GM18870 (cell line): Measurements from ENCODE around the gene SPG21.

Source experiments
- ATAC-seq: cut with Tn5 transposase; IDR thresholded peaks from one replicate; pipeline ENCODE4 v1.9.1; 2021; ENCODE audit warnings: moderate library complexity; ENCODE audit not compliant: unreplicated experiment

Gene SPG21

DNA sequence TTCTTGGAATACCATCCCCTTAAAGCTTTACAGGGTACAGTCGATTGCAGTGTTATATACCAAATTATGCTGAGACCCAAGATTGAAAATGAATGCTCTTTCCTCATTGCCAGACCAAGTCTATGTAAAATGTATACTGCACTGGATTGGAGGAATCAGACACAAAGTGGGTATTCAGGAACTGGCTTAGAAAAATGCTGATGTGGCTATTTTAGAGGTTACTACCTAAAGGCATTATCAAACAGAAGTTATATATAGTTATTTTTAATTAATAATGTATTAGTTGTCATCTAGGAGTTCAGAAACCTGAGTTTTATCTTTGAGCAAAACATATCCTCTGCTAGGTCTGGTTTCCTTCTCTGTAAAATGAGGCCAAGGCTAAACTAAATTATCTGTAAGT, 3.6 kb upstream of the SPG21 start:
- ATAC-seq, result no peak

DNA sequence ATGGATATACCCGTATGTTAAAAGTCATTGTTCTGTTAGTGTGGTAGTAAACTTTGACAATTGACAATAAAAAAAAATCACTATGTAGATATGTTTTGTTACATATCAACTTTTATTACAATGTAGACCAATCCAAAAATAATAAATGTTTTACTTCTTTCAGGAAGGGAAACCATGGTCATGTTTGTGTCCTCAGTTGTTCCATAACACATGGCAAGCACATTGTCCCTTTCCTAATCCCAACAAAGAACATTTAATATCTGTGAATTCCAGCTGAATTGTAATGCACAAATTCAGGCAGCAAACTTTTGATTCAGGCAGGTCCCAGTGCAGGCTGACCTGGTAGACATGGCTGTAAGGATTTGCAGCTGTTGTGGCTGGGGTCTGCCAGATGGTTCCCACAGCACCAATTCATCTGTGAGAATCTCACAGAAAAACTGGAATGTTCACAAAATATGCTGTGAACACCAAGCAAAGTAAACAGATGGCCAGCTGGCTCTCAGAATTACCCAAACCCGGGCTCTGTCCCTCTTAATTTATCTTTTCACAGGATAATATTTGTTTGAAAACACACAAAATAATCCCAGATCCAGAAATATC, 1.9 kb upstream of the SPG21 start:
- no peak for ATAC-seq

DNA sequence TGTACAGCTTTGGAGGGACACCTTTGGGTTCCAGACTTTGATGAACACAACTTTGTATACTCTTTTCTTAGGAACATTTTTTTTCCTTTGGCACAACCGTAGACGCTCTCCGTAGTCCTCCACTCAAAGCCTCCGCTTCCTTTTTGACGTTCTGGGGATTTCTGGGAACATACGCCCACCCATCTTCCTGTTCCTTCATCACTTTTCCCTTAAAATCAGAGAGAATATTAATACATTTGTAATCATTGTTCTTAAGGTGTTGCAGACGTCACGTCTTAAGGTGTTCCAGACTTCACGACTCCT, 405 bp upstream of the SPG21 start:
- ATAC-seq, result no peak

DNA sequence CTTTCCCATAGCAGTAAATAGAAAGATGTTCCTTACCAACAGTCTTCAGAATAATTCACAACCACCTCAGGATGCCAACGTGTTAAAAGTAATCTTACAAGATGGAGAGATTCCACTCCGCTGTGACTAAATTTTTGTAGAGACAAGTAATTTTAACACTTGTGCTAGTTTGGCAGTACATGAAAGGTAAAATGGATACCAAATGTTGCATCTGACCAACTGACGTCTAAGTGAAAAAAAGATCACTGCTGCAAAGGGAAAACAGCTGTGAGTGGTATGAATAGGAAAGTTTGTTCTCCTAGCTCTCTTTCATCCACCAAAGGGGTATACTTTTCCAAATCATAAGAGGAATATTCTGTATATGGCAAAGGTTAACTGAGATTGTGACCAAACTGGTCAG, 2.6 kb downstream of the SPG21 start:
- no peak for ATAC-seq

DNA sequence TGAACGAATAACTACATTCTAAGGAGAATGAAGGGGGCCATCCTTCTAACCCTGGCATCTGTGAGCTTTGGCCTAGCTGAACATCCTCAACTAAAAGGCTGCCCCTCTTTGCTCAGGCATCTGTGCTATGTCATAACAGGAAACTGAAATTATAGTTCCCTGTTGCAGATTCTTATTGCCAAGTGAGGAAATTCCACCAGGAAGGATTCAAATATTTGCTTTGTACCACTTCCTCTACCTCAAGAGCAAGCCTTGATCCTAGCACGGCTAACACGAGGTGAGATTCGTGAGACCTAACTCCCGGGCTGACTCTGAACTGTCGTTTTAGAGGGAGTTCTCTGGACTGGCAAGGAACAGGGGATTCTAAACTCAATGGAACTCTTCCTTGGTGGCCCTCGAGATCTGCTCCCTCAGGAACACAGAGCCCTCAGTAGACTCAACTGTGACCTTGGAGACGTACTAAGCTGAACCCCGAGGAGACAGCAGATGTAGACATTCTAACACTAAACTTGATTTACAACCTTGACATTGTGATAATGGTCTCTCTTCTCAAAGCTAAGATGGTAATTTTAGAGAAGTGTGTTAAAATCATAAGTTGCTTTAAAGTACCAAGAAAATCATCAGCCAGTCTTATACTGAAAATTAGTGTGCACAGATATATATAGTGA, 4.2 kb downstream of the SPG21 start:
- no peak for ATAC-seq

DNA sequence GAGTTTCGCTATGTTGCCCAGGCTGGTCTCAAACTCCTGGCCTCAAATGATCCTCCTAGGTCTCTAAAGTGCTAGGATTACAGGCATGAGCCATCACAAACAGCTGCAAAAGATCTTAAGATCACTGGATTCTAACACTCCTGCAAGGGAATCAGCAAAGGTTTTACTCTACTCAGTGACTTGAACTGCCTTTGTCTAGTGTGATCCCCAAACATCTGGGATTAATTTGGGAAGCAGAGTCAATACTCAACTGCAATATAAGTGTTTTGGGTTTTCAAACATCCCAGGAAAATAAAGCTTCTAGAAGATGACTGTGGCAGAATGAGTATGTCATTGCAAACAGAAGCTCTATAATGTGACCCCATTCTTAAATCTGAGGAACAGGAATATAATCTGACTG, 7.2 kb downstream of the SPG21 start:
- no peak for ATAC-seq

DNA sequence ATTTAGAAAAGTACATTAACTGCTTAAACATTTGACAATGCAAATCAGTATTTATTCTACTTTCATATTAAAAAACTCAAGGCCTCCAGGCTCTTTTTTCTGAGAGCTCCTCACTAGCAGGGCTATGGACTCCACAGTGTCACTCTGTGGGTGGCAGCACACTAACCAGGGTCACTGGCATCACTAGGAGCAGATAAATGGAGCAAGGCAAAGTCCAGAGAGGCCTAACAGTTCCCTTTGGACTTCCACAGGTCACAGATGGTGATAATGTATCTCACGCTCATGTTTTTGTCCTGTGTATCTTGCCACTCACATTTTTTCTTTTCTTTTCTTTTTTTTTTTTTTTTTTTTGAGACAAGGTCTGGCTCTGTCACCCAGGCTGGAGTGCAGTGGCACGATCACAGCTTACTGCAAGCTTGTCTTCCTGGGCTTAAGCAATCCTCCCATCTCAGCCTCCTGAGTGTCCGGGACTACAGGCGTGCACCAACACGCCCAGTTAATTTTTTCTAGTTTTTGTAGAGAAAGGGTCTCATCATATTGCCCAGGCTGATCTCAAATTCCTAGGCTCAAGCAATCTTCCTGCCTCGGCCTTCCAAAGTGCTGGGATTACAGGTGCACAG, 7.8 kb downstream of the SPG21 start:
- no peak for ATAC-seq

DNA sequence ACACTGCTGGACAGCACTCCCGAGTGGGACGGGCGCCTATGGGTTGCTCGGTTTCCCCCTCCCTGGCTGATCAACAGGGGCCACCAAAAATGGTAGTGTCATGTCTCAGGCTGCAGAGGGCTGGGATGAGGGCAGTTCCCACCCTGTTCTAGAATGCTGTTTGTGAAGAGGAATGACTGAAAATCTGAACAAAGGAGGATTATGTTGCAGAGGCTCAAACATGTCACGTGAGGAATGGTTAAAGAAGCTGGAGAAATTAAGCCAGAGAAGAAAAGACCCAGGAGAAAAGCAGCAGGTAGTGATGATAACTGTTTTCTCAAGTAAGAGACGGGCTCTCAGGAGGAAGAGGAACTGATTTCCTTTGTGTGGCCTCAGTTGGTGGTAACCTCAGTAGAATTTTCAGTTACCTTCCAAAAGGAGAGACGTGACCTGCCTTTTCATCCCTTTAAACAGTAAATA, 10.4 kb downstream of the SPG21 start:
- ATAC-seq, result no peak

DNA sequence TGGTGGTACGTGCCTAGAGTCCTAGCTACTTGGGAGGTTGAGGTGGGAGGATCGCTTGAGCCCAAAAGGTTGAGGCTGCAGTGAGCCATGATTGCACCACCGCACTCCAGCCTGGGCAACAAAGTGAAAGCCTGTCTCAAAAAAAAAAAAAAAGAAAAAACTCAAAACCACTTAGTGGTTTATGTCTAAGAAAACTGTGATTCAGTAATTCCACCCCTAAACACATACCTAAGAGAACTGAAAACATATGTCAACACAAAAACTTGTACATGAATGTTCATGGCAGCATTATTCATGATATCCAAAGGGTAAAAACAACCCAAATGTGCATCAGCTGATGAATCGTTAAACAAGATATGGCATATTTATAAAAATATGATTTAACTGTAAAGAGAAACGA, 14.3 kb downstream of the SPG21 start:
- ATAC-seq, result no peak

DNA sequence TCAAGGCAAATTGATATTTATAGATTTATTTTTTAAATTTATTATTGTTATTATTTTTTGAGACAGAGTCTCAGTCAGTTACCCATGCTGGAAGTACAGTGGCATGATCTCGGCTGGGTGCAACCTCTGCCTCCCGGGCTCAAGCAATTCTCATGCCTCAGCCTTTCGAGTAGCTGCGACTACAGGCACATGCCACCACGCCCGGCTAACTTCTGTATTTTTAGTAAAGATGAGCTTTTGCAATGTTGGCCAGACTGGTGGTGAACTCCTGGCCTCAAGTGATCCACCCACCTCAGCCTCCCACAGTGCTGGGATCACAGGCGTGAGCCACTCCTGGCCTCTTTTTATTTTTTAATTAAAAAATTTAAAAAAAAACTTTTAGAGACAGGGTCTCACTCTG, 19.0 kb downstream of the SPG21 start:
- no peak for ATAC-seq

DNA sequence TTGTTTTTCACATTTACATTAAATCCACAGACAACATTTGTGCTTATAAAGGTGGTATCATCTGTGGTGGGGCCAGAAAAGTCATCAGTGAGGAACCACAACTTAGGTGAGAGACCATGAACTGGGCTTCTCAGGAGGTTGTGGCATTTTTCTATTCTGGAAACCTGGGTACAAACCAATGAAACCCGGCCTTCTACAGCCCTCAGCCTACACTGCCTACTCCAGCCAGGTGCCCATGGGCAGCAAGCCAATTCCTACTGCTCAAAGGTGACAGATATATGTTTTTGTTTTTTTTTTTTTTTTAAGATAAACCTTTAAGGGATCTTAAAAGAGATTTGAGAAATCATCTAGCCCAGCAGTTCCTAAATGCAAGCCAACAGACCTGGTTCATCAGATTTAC, 20.3 kb downstream of the SPG21 start:
- no peak for ATAC-seq

DNA sequence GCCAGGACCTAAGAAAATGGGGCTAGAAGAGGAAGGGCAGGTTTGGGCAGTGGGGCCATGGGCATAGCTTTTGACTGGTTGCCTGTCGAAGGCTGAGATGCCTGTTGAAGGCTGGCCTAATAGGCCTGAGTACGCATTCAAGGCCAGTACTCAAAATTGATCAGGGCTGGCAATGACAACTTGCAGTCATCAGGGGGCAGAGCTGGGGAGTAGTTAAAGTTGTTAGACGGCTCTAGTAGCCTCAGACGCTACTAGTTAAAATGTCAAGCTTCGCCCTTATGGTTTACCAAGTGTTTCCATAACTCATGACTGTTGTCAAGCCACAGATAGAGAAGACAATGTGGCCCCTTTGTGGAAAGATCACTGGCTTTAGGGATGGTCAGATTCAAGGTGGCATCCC, 28.7 kb downstream of the SPG21 start:
- ATAC-seq, result no peak

DNA sequence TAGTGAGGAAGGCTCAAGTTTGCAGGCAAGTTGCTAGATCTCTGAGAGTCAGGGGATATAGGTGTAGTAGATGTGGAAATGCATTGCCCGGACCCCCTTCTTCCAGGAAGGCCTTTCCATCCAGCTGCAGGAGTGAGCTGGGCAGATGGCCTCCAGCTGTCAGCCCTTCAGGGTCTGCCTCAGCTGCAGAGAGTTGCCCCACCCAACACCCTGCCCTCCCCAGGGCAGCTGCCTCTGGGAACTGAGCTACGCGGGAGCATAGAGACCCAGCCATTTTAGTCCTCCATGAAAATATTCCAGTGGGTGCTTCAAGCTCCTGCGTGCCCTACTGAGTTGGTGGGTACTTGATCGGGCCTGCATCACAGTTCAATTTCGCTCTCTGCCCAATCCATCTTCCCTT, 29.6 kb downstream of the SPG21 start:
- no peak for ATAC-seq

DNA sequence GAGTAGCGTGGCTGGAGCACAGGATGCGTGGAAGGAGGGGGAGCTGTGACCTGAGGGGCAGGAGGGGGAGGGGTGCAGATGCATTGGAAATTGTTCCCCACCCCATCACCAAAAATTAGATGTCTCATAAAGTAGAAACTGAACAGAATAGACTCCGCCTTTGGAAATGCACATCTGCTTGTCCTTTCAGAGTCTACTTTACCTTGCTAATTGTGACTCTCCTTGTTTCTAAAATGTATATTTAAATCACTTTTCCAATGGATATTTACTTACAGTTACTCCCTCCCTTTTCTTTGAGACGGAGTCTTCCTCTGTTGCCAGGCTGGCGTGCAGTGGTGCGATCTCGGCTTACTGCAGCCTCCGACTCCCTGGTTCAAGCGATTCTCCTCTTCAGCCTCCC, 30.6 kb downstream of the SPG21 start:
- ATAC-seq, result no peak

DNA sequence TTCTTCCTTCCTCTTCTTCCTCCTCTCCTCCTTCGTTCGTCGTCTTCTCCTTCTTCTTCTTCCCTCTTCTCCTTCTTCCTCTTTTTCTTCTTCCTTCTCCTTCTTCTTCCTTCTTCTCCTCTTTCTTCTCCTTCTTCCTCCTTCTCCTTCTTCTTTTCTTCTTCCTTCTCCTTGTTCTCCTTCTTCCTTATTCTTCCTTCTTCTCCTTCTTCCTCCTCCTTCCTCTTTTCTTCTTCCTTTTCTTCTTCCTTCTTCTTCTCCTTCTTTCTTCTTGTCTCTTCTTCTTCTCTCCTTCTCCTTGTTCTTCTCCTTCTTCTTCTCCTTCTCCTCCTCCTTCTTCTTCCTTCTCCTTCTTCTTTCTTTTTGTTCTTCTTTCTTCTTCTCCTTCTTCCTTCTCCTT, 35.3 kb downstream of the SPG21 start:
- no peak for ATAC-seq

DNA sequence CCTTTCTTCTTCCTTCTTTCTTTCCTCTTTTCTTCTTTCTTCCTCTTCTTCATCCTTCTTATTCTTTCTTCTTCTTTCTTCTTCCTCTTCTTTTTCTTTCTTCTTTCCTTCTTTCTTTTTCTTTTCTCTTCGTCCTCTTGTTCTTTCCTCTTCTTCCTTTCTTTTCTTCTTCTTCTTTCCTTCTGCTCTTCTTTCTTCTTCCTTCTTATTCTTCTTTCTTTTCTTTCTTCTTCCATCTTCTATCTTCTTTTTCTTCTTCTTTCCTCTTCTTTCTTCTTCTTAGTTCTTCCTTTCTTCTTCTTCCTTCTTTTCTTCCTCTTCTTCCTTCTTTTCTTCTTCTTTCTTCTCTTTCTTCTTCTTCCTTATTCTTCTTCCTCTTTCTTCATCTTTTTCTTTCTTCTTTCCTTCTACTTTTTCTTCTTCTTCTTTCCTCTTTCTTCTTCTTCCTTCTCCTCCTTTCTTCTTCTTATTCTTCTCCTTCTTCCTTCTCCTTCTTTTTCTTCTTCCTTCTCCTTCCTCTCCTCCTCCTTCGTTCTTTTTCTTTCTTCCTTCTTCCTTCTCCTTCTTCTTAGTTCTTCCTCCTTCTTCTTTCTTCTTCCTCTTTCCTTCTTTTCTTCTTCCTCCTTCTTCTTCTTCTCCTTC, 37.8 kb downstream of the SPG21 start:
- ATAC-seq, result no peak

DNA sequence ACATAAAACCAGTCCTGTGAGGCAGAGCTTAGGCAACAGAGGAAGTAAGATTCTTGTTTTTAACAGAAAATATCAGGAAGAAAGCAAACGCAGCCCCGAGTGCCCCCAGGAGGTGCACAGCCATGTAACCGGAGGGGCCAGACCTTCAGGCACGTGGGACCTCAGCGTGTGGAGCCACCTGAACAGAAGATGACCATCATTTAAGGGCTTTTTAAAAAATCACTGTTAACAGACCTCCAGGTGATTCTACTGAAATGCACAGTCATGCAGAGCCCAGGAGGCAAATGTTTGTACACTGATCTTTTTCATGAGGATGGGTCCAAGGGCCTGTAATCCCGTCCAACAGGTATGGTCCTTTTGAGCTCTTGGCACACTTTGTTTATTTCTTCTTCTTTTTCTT, 38.8 kb downstream of the SPG21 start:
- no peak for ATAC-seq

DNA sequence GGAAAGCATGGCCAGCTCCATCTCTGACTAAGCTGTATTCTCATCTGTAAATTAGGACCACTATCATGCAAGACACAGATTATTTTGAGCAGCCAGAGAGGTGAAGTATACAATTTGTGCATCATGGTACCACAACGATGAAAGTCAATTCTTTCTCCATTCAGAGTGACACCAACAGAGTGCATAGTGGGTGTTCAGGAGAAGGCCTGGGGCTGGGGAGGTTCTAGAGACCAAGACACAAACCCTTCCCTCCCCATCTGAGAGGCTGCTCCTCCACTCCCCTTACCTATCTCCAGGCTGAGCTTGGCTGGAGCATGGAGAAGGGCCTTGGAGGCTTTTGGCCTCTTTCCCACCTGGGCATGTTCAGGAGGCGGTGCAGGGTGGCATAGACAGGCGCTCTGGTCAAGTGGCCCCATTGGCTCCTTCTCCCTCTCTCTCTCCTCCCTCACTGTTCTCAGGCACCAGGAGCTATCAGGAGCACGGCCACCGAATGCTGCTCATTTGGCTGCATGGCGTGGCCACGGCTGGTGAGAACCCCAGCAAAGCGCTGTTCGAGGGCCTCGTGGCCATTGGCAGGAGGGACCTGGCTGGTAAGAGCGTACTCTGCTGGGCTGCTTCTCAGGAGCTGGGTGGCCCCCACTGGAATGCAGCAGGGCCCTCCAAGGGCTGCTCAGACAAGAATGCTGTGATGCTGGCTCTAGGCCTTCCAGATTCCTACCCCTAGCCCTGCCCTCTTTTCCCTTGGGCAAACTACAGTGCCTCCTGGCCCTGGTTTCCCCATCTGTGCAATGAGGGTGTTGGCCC, 40.1 kb downstream of the SPG21 start:
- no peak for ATAC-seq

DNA sequence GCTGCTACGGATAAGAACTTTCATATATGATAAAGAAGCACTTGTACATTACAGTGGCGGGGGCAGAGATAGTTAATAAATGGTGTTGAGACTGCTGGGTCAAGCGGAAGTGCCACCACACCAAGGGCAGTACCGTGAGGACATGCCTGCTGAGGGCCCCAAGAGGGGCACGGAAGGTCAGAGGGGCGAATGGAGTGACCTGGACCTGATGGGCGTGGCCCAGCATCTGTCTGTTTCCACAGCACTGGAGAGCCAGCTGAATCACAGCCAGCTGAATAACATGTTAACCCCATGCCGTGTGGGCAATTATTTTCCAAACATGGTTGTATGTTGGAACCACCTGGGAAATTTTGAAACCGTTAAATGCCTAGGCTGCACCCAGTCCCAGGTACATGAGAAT, 40.8 kb downstream of the SPG21 start:
- no peak for ATAC-seq

DNA sequence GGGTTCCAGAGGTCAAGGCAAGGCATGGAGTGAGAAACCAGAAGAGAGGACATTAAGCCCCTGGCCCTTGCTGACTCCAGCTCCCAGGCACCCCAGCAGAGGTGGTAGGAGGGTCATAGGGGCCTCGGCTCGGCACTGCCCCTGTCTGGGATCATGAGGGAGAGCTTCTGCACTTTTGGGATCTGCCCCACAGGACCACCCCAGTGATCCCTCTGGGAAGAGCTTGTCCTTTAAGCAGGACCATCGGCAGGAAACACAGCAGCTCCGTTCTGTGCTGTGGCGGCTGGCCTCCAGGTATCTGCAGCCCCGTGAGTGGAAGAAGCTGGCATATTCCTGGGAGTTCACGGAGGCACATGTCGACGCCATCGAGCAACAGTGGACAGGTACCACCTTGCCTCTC, 42.5 kb downstream of the SPG21 start:
- no peak for ATAC-seq

DNA sequence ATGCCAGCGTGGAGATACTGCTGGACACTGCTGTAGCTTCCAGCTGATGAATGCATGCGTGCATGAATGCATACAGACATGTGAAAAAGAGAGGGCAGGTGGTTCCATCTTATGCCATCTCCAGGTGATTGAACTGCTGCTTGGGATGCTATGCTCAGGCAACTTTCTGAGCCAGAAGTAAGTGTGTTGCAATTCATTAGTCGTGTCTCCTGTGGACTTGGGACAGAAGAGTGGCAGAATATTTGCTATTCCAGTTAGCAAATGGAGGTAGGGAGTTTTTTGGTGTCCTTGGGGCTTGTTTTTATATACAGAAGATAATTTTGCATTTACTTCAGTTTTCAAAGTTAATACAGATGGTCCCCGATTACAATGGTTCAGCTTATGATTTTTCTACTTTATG, 44.8 kb downstream of the SPG21 start:
- no peak for ATAC-seq
